Stimulated activated CD4-positive, alpha-beta T cell treated with anti-CD3 and anti-CD28 coated beads, TNF-alpha, amount 100 ng/mL, for 4 hours (primary cell): Measurements from ENCODE around the gene TMEM150A.
"Not testable (repeated sequence)": the region's sequence is repeated elsewhere in the genome, so short reads cannot be mapped to it uniquely, and the experiment has no call there.

Experiments used
- DNase-seq, 3 experiments: peaks; one replicate each; pipeline ENCODE4 v3.0.0-alpha.2; 2020; ENCODE audit warnings: low read depth in 3 of 3

The TMEM150A gene, protein sequence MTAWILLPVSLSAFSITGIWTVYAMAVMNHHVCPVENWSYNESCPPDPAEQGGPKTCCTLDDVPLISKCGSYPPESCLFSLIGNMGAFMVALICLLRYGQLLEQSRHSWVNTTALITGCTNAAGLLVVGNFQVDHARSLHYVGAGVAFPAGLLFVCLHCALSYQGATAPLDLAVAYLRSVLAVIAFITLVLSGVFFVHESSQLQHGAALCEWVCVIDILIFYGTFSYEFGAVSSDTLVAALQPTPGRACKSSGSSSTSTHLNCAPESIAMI

DNA sequence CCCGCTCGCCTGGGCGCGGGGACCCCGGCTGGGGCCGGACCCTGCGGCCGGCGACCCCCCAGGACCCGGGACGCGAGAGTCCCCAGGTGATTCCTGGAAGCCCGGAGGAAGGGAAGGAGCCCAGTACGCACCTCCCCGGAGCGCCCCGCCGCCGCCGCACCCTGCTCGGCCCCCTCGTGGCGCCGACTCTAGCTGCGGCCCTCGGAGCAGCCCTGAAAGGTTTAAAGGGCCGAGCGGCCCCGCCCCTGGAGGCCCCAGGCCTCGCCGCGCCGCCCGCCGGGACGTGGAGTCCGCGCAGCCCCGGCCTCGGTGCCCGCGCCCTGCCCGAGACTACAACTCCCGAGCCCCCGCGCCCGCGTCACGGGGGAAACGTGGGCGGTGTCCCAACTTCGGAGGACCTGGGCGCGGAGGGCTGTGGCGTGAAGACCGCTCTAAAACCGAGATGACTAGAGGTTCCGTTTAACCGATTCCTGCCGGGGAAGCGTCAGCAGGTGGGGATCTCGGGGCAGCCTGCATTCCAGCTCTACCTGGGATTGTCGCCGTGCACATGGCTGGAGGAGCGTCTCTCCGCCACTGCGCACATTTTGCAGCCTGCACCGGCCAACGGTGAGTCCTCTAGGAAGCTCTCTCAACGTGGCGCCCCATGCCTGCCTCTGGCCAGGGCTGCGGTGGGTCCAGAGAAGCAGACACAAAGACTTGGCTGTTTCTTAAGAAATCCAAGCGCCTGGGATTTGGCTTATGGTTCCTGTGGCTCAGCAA is at the start of gene TMEM150A:
Gene TMEM150A (minus strand): TSS at position 223 of the 759 bp plus-strand sequence. CDS start 750 bp downstream, outside the sequence.
- DNase-seq, result peak; percentile 68 to 79 (median 77)

GRCh38 chr2:85652056-85652455 is 49.6 kb upstream of the TMEM150A start:
- no peak for DNase-seq

GRCh38 chr2:85651097-85651496 is 48.6 kb upstream of the TMEM150A start:
- DNase-seq, result no peak

GRCh38 chr2:85650456-85650855 is 48.0 kb upstream of the TMEM150A start:
- no peak for DNase-seq

DNA sequence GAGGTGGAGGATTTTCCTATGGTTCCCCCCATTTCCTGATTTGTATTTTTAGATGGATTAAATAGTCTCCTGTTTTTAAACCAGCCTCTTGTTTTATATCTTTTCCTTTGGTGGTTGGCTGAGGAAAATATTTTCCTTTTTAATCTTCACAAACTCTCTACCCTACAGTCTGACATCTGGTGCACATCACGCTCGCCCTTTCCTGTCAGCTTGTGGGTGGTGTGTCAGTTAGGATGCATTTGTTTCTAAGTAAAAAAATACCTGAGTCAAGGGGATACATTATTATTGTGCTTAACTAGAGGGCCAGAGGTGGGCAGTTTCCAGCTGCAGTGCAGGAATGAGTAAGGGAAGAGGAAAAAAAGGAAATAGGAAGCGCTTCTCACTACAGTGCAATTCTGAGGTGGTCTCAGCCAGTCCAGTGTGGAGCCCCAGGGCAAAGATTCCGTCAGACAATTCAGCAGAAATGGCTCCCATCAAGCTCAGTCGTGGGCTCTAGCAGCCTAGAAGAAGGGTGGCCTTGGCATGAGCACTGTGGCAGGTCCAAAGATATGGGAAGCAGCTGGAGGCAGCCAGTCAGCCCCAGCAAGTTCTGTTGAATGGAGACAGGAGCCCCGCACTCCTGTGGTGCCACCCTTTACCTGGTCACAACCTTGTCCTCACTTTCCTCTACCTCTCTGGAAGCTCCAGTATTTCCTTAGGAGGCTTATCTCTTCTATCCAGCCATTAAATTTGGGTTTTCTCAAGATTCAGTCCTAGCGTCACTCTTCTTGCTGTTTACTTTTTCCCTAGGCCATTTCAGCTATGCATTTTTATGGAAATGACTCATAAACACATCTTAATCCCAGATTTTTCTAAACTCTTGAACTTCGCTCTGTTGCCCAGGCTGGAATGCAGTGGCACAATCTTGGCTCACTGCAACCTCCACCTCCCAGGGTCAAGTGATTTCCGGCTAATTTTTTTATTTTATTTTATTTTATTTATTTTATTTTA is 47.0 kb upstream of the TMEM150A start:
- no peak for DNase-seq

- DNase-seq, result no peak
Observed at GRCh38 chr2:85648619-85649018, 46.1 kb upstream of the TMEM150A start.

- no peak for DNase-seq
Observed at GRCh38 chr2:85647823-85648526, 45.5 kb upstream of the TMEM150A start.

GRCh38 chr2:85646166-85646565 is 43.7 kb upstream of the TMEM150A start:
- DNase-seq, result no peak

- DNase-seq, result no peak
Observed at GRCh38 chr2:85644909-85645308, 42.4 kb upstream of the TMEM150A start.

DNA sequence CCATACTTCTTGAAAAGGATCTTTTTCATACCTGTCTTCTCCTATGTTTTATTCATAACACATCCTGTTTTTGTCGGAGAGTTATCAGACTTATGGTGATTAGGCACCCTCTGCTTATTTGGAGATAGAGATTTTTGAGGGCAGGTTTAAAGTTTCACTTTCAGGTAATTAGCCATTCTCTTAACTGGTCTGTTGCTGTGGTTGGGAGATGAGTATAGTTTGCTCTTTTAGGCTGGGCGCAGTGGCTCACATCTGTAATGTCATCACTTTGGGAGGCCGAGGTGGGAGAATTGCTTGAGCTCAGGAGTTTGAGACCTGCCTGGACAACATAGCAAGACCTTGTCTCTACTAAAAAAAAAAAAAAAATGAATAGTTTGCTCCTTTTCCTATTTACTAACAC is 40.2 kb upstream of the TMEM150A start:
- DNase-seq, result no peak

- DNase-seq, result no peak
Observed at GRCh38 chr2:85635636-85636035, 33.1 kb upstream of the TMEM150A start.

GRCh38 chr2:85635011-85635410 is 32.5 kb upstream of the TMEM150A start:
- DNase-seq, result no peak

- DNase-seq, result no peak
Observed at GRCh38 chr2:85631316-85631715, 28.8 kb upstream of the TMEM150A start.

DNA sequence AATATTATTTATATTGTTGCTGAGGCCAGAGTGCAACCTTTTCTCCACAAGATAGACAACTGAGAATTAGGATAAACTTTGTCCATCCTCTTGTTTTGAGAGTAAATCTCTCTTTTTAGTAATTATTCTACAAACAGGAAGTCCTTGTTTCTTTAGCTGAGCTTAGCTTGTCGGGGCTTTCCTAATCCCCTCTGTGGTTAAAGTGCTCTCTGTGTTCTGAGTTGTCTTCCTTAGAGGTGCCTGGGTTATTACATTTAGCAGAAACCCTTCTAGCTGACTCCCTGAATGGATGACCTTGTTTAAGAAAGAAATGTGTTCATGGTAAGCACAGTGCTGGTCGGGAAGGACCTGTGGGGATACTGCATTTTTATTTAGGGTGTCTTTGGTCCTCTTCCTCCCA is 26.2 kb upstream of the TMEM150A start:
- no peak for DNase-seq

DNA sequence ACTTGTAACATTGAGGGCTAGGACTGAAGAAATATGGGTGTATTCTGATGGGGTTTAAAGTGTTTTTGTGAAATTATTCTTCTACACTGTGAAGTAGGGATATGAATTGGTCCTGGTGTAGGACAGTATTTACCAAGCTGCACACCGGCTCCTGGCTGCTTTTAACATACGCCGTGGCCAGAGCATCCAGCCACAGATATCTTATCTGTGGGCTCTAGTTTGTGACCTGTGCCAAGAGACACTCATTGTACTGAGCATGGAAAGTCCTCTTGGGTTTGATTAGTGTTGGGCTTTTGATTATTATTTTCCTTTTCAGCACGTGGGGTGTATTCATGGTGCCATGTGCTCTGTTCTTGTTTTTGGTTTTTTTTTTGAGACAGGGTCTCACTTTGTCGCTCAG is 21.5 kb upstream of the TMEM150A start:
- DNase-seq, result no peak

GRCh38 chr2:85621338-85621737 is 18.8 kb upstream of the TMEM150A start:
- DNase-seq, result no peak

- no peak for DNase-seq
Observed at GRCh38 chr2:85619617-85620016, 17.1 kb upstream of the TMEM150A start.

GRCh38 chr2:85617723-85618122 is 15.2 kb upstream of the TMEM150A start:
- not testable (repeated sequence) for DNase-seq

DNA sequence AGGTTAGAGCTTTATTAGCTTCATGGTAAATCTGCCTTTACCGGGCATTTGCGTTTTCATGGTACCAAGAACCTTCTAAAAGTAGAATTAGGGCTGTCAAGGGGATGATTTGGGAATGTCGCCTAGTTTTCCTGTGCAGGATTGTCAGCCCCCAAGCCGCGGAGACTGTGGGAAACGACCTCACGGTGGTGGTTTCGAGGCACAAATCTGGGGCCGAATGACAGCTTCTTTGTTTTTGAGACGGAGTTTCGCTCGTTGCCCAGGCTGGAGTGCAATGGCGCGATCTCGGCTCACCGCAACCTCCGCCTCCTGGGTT is 12.9 kb upstream of the TMEM150A start:
- DNase-seq, result no peak

DNA sequence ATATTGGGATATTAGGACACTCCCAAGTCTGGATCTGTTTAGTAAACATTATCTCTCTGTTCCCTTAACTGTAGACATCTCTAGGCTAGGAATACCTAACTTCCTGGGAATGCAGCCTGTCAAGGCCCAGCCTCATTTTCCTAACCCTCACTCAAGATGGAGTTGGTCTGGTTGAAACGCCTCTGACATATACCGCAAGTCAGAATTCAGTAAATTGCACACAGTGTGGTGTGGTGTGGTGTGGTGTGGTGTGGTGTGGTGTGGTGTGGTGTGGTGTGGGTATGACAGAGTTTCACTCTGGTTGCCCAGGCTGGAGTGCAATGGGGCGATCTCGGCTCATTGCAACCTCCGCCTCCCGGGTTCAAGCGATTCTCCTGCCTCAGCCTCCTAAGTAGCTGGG is 12.3 kb upstream of the TMEM150A start:
- not testable (repeated sequence) for DNase-seq

DNA sequence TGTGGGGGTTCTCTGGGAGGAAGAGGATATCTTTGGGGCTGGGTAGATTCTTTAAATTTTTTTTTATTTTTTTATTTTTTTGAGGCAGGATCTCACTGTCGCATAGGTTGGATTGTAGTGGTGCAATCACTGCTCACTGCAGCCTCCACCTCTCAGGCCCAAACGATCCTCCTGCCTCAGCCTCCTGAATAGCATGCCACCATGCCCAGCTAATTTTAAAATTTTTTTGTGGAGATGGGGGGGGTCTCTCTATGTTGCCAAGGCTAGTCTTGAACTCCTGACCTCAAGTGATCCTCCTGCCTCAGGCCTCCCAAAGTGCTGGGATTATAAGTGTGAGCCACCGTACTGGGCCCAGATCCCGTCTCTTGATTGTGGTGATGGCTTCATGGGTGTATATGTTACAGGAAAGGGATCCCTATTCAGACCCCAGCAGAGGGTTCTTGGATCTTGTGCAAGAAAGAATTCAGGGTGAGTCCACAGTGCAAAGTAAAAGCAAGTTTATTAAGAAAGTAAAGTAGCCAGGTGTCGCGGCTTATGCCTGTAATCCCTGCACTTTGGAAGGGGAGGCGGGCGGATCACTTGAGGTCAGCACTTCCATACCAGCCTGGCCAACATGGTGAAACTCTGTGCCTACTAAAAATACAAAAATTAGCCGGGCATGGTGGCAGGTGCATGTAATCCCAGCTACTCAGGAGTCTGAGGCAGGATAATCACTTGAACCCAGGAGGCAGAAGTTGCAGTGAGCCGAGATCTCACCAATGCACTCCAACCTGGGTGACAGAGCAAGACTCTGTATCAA is 11.4 kb upstream of the TMEM150A start:
- no peak for DNase-seq
